Keratinocyte (primary cell): ENCODE results near the gene RFX8. TPM values are rescaled to one million over a fixed set of nuclear protein-coding genes. Genes with fewer than 3 reads are reported as not detected.

ENCODE experiments used
- DNase-seq: peaks from one replicate; pipeline ENCODE4 v3.0.0-alpha.2; 2011; ENCODE audit warnings: low read depth, missing footprints, low spot score
- FAIRE-seq: peaks from 2 replicates; lab custom pipeline; 2011; peaks lifted over from hg19 to GRCh38; lab: Jason Lieb, UNC
- H2AFZ ChIP-seq: 2 replicates; pipeline ENCODE4 v1.6.0; 2012; ENCODE audit warnings: low read length, control low read depth, inconsistent platforms; ENCODE audit not compliant: control insufficient read depth
- H3K27ac ChIP-seq: 2 replicates; pipeline ENCODE4 v1.5.1; 2011; ENCODE audit warnings: low read length; ENCODE audit not compliant: control insufficient read depth, insufficient read depth
- H3K27me3 ChIP-seq: 3 replicates; pipeline ENCODE4 v1.6.0; 2011; ENCODE audit warnings: low read length; ENCODE audit not compliant: control insufficient read depth, insufficient read depth; ENCODE audit errors: extremely low read depth
- H3K36me3 ChIP-seq, 2 experiments: 2 replicates in 1 of 2; 3 replicates in 1 of 2; pipeline ENCODE4 v1.5.1; 2011; ENCODE audit warnings: low read length in 2 of 2, mild to moderate bottlenecking in 1 of 2; ENCODE audit not compliant: control insufficient read depth in 2 of 2, insufficient read depth in 2 of 2; ENCODE audit errors: extremely low read depth in 1 of 2
- H3K4me1 ChIP-seq: 3 replicates; pipeline ENCODE4 v1.5.1; 2011; ENCODE audit warnings: low read length; ENCODE audit not compliant: control insufficient read depth, insufficient read depth; ENCODE audit errors: extremely low read depth
- H3K4me2 ChIP-seq: 3 replicates; pipeline ENCODE4 v1.6.0; 2011; ENCODE audit warnings: low read depth, low read length; ENCODE audit not compliant: control insufficient read depth, insufficient read depth; ENCODE audit errors: extremely low read depth
- H3K4me3 ChIP-seq, 3 experiments: fragments of 200-600 bp in 1 of 3; sonication (generic) in 1 of 3; 2 replicates in 2 of 3; 3 replicates in 1 of 3; pipeline ENCODE4 v1.5.1; 2011 to 2016; ENCODE audit warnings: low read length in 3 of 3, mild to moderate bottlenecking in 3 of 3, control low read depth in 2 of 3, inconsistent platforms in 1 of 3, low read depth in 1 of 3, mixed read lengths in 1 of 3, mixed run types in 1 of 3, moderate library complexity in 1 of 3; ENCODE audit not compliant: control insufficient read depth in 2 of 3, insufficient read depth in 2 of 3; ENCODE audit errors: extremely low read depth in 1 of 3
- H3K79me2 ChIP-seq: 2 replicates; pipeline ENCODE4 v1.6.0; 2012; ENCODE audit warnings: low read length; ENCODE audit not compliant: control insufficient read depth, insufficient read depth
- H3K9ac ChIP-seq: 3 replicates; pipeline ENCODE4 v1.6.0; 2011; ENCODE audit warnings: low read length; ENCODE audit not compliant: control insufficient read depth, insufficient read depth; ENCODE audit errors: extremely low read depth
- H3K9me1 ChIP-seq: 3 replicates; pipeline ENCODE4 v1.6.0; 2011; ENCODE audit warnings: low read length; ENCODE audit not compliant: control insufficient read depth, insufficient read depth; ENCODE audit errors: extremely low read depth
- H3K9me3 ChIP-seq: 2 replicates; pipeline ENCODE4 v1.5.1; 2012; ENCODE audit warnings: low read depth, low read length; ENCODE audit not compliant: control insufficient read depth
- H4K20me1 ChIP-seq: 3 replicates; pipeline ENCODE4 v1.6.0; 2011; ENCODE audit warnings: low read length; ENCODE audit not compliant: control insufficient read depth, insufficient read depth; ENCODE audit errors: extremely low read depth
- EZH2 ChIP-seq: IDR thresholded peaks from one replicate; pipeline ENCODE4 v1.6.1; 2012; ENCODE audit warnings: inconsistent platforms, mild to moderate bottlenecking, low read length, moderate library complexity
- dilution Hi-C: fragments of 300-500 bp; cut with MboI; formaldehyde crosslinking; loops from one replicate; pipeline ENCODE4 v1.7.0; 2020; ENCODE audit warnings: low sequenced_read_pairs; ENCODE audit not compliant: extremely low pct_ligation_motif_present
- polyA plus RNA-seq, 5 experiments: library from polyadenylated mRNA; depleted of rRNA in 3 of 5; stranded (reverse) in 3 of 5; stranded (forward) in 1 of 5; unstranded in 1 of 5; fragments of >200 nt; gene quantifications; 1 replicate in 1 of 5; 2 replicates in 3 of 5; 3 replicates in 1 of 5; pipeline versions ENCODE4 v1.2.1 to v1.2.3, GENCODE V29; 2011 to 2012; ENCODE audit warnings: missing spikeins in 2 of 5, low read depth in 1 of 5, low replicate concordance in 1 of 5
- TF ChIP-seq, protein P1 (sequence below), 3 experiments: IDR thresholded peaks in 1 of 3; conservative IDR thresholded peaks in 1 of 3; optimal IDR thresholded peaks in 1 of 3; 2 replicates in 2 of 3; 3 replicates in 1 of 3; pipeline versions ENCODE3 to v1.5.1; 2011; ENCODE audit warnings: low read length in 3 of 3, mild to moderate bottlenecking in 3 of 3, moderate library complexity in 2 of 3, control low read depth in 1 of 3, inconsistent platforms in 1 of 3; ENCODE audit not compliant: insufficient read depth in 2 of 3; ENCODE audit errors: extremely low read depth in 1 of 3

RFX8 gene
- polyA plus RNA-seq, 1 donor (not counting 4 experiments of a cell fraction or from before 2014, with no cell fraction given), result 0.05 TPM

- H4K20me1 ChIP-seq, result no peaks in the 10 kb centered on the region
- DNase-seq, result no peak
- no peak overlapping the region for H3K9ac ChIP-seq
- H3K4me3 ChIP-seq, result no peak overlapping the region
- H3K4me1 ChIP-seq, result peaks cover 17% of the 10 kb centered on the region
- no peak overlapping the region for H3K27ac ChIP-seq
- dilution Hi-C loops, result no loop called here
- H3K27me3 ChIP-seq, result peaks cover 6% of the 10 kb centered on the region
- H2AFZ ChIP-seq, result no peak overlapping the region
- no peak for TF ChIP-seq EZH2
- TF ChIP-seq, protein P1, sequence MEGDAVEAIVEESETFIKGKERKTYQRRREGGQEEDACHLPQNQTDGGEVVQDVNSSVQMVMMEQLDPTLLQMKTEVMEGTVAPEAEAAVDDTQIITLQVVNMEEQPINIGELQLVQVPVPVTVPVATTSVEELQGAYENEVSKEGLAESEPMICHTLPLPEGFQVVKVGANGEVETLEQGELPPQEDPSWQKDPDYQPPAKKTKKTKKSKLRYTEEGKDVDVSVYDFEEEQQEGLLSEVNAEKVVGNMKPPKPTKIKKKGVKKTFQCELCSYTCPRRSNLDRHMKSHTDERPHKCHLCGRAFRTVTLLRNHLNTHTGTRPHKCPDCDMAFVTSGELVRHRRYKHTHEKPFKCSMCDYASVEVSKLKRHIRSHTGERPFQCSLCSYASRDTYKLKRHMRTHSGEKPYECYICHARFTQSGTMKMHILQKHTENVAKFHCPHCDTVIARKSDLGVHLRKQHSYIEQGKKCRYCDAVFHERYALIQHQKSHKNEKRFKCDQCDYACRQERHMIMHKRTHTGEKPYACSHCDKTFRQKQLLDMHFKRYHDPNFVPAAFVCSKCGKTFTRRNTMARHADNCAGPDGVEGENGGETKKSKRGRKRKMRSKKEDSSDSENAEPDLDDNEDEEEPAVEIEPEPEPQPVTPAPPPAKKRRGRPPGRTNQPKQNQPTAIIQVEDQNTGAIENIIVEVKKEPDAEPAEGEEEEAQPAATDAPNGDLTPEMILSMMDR (optimal IDR thresholded peaks at IDR 0.05 in 1 of 3, IDR thresholded peaks at IDR 0.05 in 1 of 3, conservative IDR thresholded peaks at IDR 0.05 in 1 of 3; ENCODE audit: extremely low read depth in 1 of 3, insufficient read depth in 2 of 3, low read length in 3 of 3), result no peak
- FAIRE-seq, result no peak
- no peak overlapping the region for H3K4me2 ChIP-seq
- no peaks in the 10 kb centered on the region for H3K79me2 ChIP-seq
- H3K9me1 ChIP-seq, result no peaks in the 10 kb centered on the region
- no peaks in the 10 kb centered on the region for H3K36me3 ChIP-seq
- no peaks in the 10 kb centered on the region for H3K9me3 ChIP-seq
Observed at GRCh38 chr2:101382442-101382841, 92.5 kb downstream of the RFX8 start.

GRCh38 chr2:101380376-101380775, 94.5 kb downstream of the RFX8 start:
- H3K79me2 ChIP-seq, result no peaks in the 10 kb centered on the region
- no peaks in the 10 kb centered on the region for H3K36me3 ChIP-seq
- no peaks in the 10 kb centered on the region for H3K27me3 ChIP-seq
- DNase-seq (peak; percentile 90), FAIRE-seq (peak; percentile 67)
- no peaks in the 10 kb centered on the region for H3K9me1 ChIP-seq
- no peaks in the 10 kb centered on the region for H3K9me3 ChIP-seq
- H3K9ac ChIP-seq, result no peak overlapping the region
- H3K4me2 ChIP-seq, result no peak overlapping the region
- H3K4me1 ChIP-seq, result peaks cover 12% of the 10 kb centered on the region
- dilution Hi-C loops, result no loop called here
- no peaks in the 10 kb centered on the region for H4K20me1 ChIP-seq
- no peak overlapping the region for H3K27ac ChIP-seq
- H3K4me3 ChIP-seq, result no peak overlapping the region
- no peak overlapping the region for H2AFZ ChIP-seq
- no peak for TF ChIP-seq EZH2
- TF ChIP-seq, protein P1 (optimal IDR thresholded peaks at IDR 0.05 in 1 of 3, IDR thresholded peaks at IDR 0.05 in 1 of 3, conservative IDR thresholded peaks at IDR 0.05 in 1 of 3; ENCODE audit: extremely low read depth in 1 of 3, insufficient read depth in 2 of 3, low read length in 3 of 3), result no peak
